Liver (tissue), 9 donors: ENCODE results near the gene CXCL11. TPM values are rescaled to one million over a fixed set of nuclear protein-coding genes. Genes with fewer than 3 reads are reported as not detected.

Experiments
- DNase-seq: peaks from one replicate; pipeline ENCODE4 v3.0.0-alpha.2; 2017; ENCODE audit warnings: low spot score
- H3K27ac ChIP-seq, 2 donors: one replicate each; pipeline ENCODE4 v1.7.0; 2013; ENCODE audit warnings: inconsistent platforms in 2 of 2, low read length in 2 of 2, control low read depth in 1 of 2, low read depth in 1 of 2, mild to moderate bottlenecking in 1 of 2
- H3K27me3 ChIP-seq, 4 donors: one replicate each; pipeline versions ENCODE4 v1.6.1 to v1.7.0; 2013; ENCODE audit warnings: low read length in 3 of 4, inconsistent platforms in 1 of 4, mild to moderate bottlenecking in 1 of 4, moderate library complexity in 1 of 4; ENCODE audit not compliant: control insufficient read depth in 4 of 4, insufficient read depth in 4 of 4
- H3K36me3 ChIP-seq, 4 donors: one replicate each; pipeline versions ENCODE4 v1.6.1 to v1.7.0; 2013; ENCODE audit warnings: low read length in 3 of 4, mild to moderate bottlenecking in 3 of 4, low read depth in 1 of 4, moderate library complexity in 1 of 4; ENCODE audit not compliant: control insufficient read depth in 4 of 4, insufficient read depth in 3 of 4
- H3K4me1 ChIP-seq, 4 donors: one replicate each; pipeline versions ENCODE4 v1.6.1 to v1.7.0; 2013; ENCODE audit warnings: low read length in 3 of 4, mild to moderate bottlenecking in 3 of 4, moderate library complexity in 1 of 4; ENCODE audit not compliant: control insufficient read depth in 4 of 4, insufficient read depth in 4 of 4
- H3K4me3 ChIP-seq, 3 donors: one replicate each; pipeline versions ENCODE4 v1.6.1 to v1.7.0; 2013; ENCODE audit warnings: low read length in 3 of 3, control low read depth in 1 of 3, low read depth in 1 of 3, mild to moderate bottlenecking in 1 of 3
- H3K9ac ChIP-seq, 2 donors: one replicate each; pipeline ENCODE4 v1.7.0; 2013; ENCODE audit warnings: low read length in 2 of 2, mild to moderate bottlenecking in 2 of 2, moderate library complexity in 2 of 2, control low read depth in 1 of 2, low read depth in 1 of 2
- H3K9me3 ChIP-seq, 4 donors: one replicate each; pipeline versions ENCODE4 v1.6.1 to v1.7.0; 2013; ENCODE audit warnings: low read length in 3 of 4; ENCODE audit not compliant: control insufficient read depth in 4 of 4
- CTCF ChIP-seq: fragments of 150-350 bp; IDR thresholded peaks from 2 replicates; pipeline ENCODE4 v1.5.1; 2017; ENCODE audit warnings: improper control_type of control experiment, low read depth, low read length; ENCODE audit not compliant: missing input control
- FOXA1 ChIP-seq: IDR thresholded peaks from 2 replicates; pipeline ENCODE4 v1.6.1; 2016; ENCODE audit warnings: antibody characterized with exemption
- HNF4A ChIP-seq, 2 donors: conservative IDR thresholded peaks; 2 replicates each; pipeline ENCODE4 v1.6.1; 2016; ENCODE audit warnings: antibody characterized with exemption in 2 of 2, mild to moderate bottlenecking in 2 of 2
- REST ChIP-seq: IDR thresholded peaks from 2 replicates; pipeline ENCODE4 v1.6.1; 2016; ENCODE audit warnings: antibody characterized with exemption, mild to moderate bottlenecking
- RXRA ChIP-seq, 2 donors: IDR thresholded peaks; 2 replicates each; pipeline ENCODE4 v1.6.1; 2017 to 2018; ENCODE audit warnings: antibody characterized with exemption in 2 of 2, mild to moderate bottlenecking in 1 of 2
- SP1 ChIP-seq: IDR thresholded peaks from 2 replicates; pipeline ENCODE4 v1.6.1; 2018; ENCODE audit warnings: antibody characterized with exemption, mild to moderate bottlenecking
- TAF1 ChIP-seq: conservative IDR thresholded peaks from 2 replicates; pipeline ENCODE4 v1.6.1; 2016; ENCODE audit warnings: antibody characterized with exemption, mild to moderate bottlenecking
- YY1 ChIP-seq: IDR thresholded peaks from 2 replicates; pipeline ENCODE4 v1.6.1; 2016; ENCODE audit warnings: antibody characterized with exemption, mild to moderate bottlenecking
- whole genome bisulfite sequencing: extraction: QIAGEN DNeasy Blood & Tissue Kit; methylation state at CpG from one replicate; pipeline ENCODE4 v1.1.7; 2013; 5-methylcytosine and 5-hydroxymethylcytosine counted together
- polyA plus RNA-seq, 2 donors: library from polyadenylated mRNA; stranded (reverse) in 1 of 2; unstranded in 1 of 2; fragments of 200-250 nt in 1 of 2; fragments of >200 nt in 1 of 2; fragmentation: Nextera tagmentation in 1 of 2; extraction: Ambion mirVana in 1 of 2; gene quantifications; one replicate each; pipeline versions ENCODE4 v1.2.1 to v1.2.3, GENCODE V29; 2013 to 2015
- total RNA-seq, 2 donors: library from RNA; depleted of rRNA; stranded (reverse); fragments of >200 nt; gene quantifications; one replicate each; pipeline ENCODE4 v1.2.3, GENCODE V29; 2014
- donor health status: healthy.
- donor health status: healthy.
- donor health status: healthy.
- donor health status: healthy.
- donor health status: healthy.

Gene CXCL11
- total RNA-seq (under 1 TPM in 1 of 2 donors, not detected in 1; 0.79 TPM), polyA plus RNA-seq (under 1 TPM in 1 of 2 donors, not detected in 1; 0.27 TPM)

- no peak within 1 kb of the TSS for H3K27ac ChIP-seq
- 82% methylated on average over 2 of the region's 2 CpGs for WGBS
- no peaks in the 10 kb centered on the region for H3K4me1 ChIP-seq
- TF ChIP-seq HNF4A (conservative IDR thresholded peaks at IDR 0.05) (no peak), FOXA1 (no peak), REST (no peak)
- no peaks in the 10 kb centered on the region for H3K36me3 ChIP-seq
- H3K27me3 ChIP-seq, result no peaks in the 10 kb centered on the region
- H3K4me3 ChIP-seq, result no peak within 1 kb of the TSS
- no peaks in the 10 kb centered on the region for H3K9me3 ChIP-seq
- no peak within 1 kb of the TSS for H3K9ac ChIP-seq
- DNase-seq, result no peak
Observed at GRCh38 chr4:76035799-76036380, at the start of gene CXCL11. Gene CXCL11 (minus strand): TSS chr4:76036070. CDS start chr4:76035987, 83 bp downstream.

- TF ChIP-seq RXRA (IDR thresholded peaks at IDR 0.05) (peak; percentile 25 to 58), YY1 (peak; percentile 51), HNF4A (conservative IDR thresholded peaks at IDR 0.05) (peak in 1 of 2 donors; percentile 21), TAF1 (no peak), REST (no peak), SP1 (peak; percentile 28)
- H3K9me3 ChIP-seq, result no peaks in the 10 kb centered on the region
- no peak overlapping the region for H3K4me3 ChIP-seq
- WGBS, result 84% methylated on average over 1 of the region's 1 CpG
- no peak overlapping the region for H3K9ac ChIP-seq
- no peaks in the 10 kb centered on the region for H3K36me3 ChIP-seq
- DNase-seq, result no peak
- no peak overlapping the region for H3K27ac ChIP-seq
- H3K27me3 ChIP-seq, result no peaks in the 10 kb centered on the region
- H3K4me1 ChIP-seq, result peaks cover 0 to 9% (median 4%) of the 10 kb centered on the region in 4 donors
Observed at GRCh38 chr4:76084542-76084941, 48.7 kb upstream of the CXCL11 start.

GRCh38 chr4:76083386-76083988, 47.6 kb upstream of the CXCL11 start:
- no peaks in the 10 kb centered on the region for H3K27me3 ChIP-seq
- no peak overlapping the region for H3K27ac ChIP-seq
- 86% methylated on average over 3 of the region's 3 CpGs for WGBS
- no peak for DNase-seq
- peaks cover 0 to 9% (median 4%) of the 10 kb centered on the region in 4 donors for H3K4me1 ChIP-seq
- TF ChIP-seq CTCF, result no peak
- no peak overlapping the region for H3K9ac ChIP-seq
- H3K9me3 ChIP-seq, result no peaks in the 10 kb centered on the region
- no peaks in the 10 kb centered on the region for H3K36me3 ChIP-seq
- no peak overlapping the region for H3K4me3 ChIP-seq
